H9 (cell line): ENCODE measurements around the gene NKX6-2. TPM values are rescaled to one million over a fixed set of nuclear protein-coding genes. Genes with fewer than 3 reads are reported as not detected.

Experiments
- DNase-seq: peaks from one replicate; pipeline ENCODE4 v3.0.0-alpha.2; 2017
- H2AFZ ChIP-seq: one replicate; pipeline ENCODE4 v1.6.1; 2013; ENCODE audit warnings: mild to moderate bottlenecking, low read length, control low read depth, moderate library complexity
- H2AK5ac ChIP-seq: 2 replicates; pipeline ENCODE4 v1.6.1; 2013; ENCODE audit warnings: low read length, control low read depth, mixed read lengths; ENCODE audit not compliant: insufficient read length
- H2BK120ac ChIP-seq: one replicate; pipeline ENCODE4 v1.6.1; 2013; ENCODE audit warnings: low read depth, mild to moderate bottlenecking, low read length, control low read depth, inconsistent platforms; ENCODE audit not compliant: poor library complexity, severe bottlenecking
- H2BK12ac ChIP-seq: 2 replicates; pipeline ENCODE4 v1.6.1; 2013; ENCODE audit warnings: low read length, control low read depth, mixed read lengths, low read depth; ENCODE audit not compliant: insufficient read length
- H2BK15ac ChIP-seq: 2 replicates; pipeline ENCODE4 v1.6.1; 2013; ENCODE audit warnings: low read depth, low read length, control low read depth
- H2BK20ac ChIP-seq: one replicate; pipeline ENCODE4 v1.6.1; 2013; ENCODE audit warnings: low read depth, mild to moderate bottlenecking, low read length, control low read depth, inconsistent platforms; ENCODE audit not compliant: poor library complexity, severe bottlenecking
- H2BK5ac ChIP-seq: 2 replicates; pipeline ENCODE4 v1.6.1; 2013; ENCODE audit warnings: low read length, control low read depth, mixed read lengths; ENCODE audit not compliant: insufficient read length
- H3K14ac ChIP-seq: 2 replicates; pipeline ENCODE4 v1.6.1; 2013; ENCODE audit warnings: low read length, control low read depth; ENCODE audit not compliant: insufficient read depth
- H3K18ac ChIP-seq: 2 replicates; pipeline ENCODE4 v1.6.1; 2013; ENCODE audit warnings: low read depth, mild to moderate bottlenecking, mixed read lengths, low read length, control low read depth; ENCODE audit not compliant: insufficient read length
- H3K23ac ChIP-seq: 2 replicates; pipeline ENCODE4 v1.6.1; 2013; ENCODE audit warnings: low read length, control low read depth, mixed read lengths, low read depth; ENCODE audit not compliant: insufficient read length
- H3K23me2 ChIP-seq: 2 replicates; pipeline ENCODE4 v1.6.1; 2013; ENCODE audit warnings: low read depth, mild to moderate bottlenecking, mixed read lengths, low read length, control low read depth; ENCODE audit not compliant: insufficient read length, poor library complexity, severe bottlenecking
- H3K27ac ChIP-seq: 2 replicates; pipeline ENCODE4 v1.5.1; 2013; ENCODE audit warnings: low read length, control low read depth, mixed read lengths, low read depth; ENCODE audit not compliant: insufficient read length
- H3K27me3 ChIP-seq: 2 replicates; pipeline ENCODE4 v1.6.1; 2013; ENCODE audit warnings: low read length, control low read depth, inconsistent platforms; ENCODE audit not compliant: insufficient read depth
- H3K4ac ChIP-seq: 2 replicates; pipeline ENCODE4 v1.6.1; 2013; ENCODE audit warnings: low read depth, mild to moderate bottlenecking, control low read depth, inconsistent platforms, low read length, moderate library complexity
- H3K4me1 ChIP-seq: 2 replicates; pipeline ENCODE4 v1.6.1; 2013; ENCODE audit warnings: low read length, control low read depth, inconsistent platforms; ENCODE audit not compliant: insufficient read depth
- H3K4me2 ChIP-seq: 2 replicates; pipeline ENCODE4 v1.6.1; 2013; ENCODE audit warnings: low read length, control low read depth, mixed read lengths; ENCODE audit not compliant: insufficient read length, insufficient read depth
- H3K56ac ChIP-seq: 2 replicates; pipeline ENCODE4 v1.6.1; 2013; ENCODE audit warnings: low read depth, mild to moderate bottlenecking, mixed read lengths, low read length, control low read depth; ENCODE audit not compliant: insufficient read length
- H3K79me1 ChIP-seq: 2 replicates; pipeline ENCODE4 v1.6.1; 2013; ENCODE audit warnings: low read depth, mild to moderate bottlenecking, moderate library complexity, low read length, control low read depth, inconsistent platforms; ENCODE audit not compliant: insufficient read depth, poor library complexity, severe bottlenecking
- H3K79me2 ChIP-seq: 2 replicates; pipeline ENCODE4 v1.6.1; 2013; ENCODE audit warnings: low read length, control low read depth, inconsistent platforms; ENCODE audit not compliant: insufficient read depth
- H3K9ac ChIP-seq: 2 replicates; pipeline ENCODE4 v1.6.1; 2013; ENCODE audit warnings: low read length, control low read depth, mixed read lengths; ENCODE audit not compliant: insufficient read length; ENCODE audit errors: extremely low read depth
- H3K9me3 ChIP-seq: one replicate; pipeline ENCODE4 v1.6.1; 2013; ENCODE audit warnings: low read depth, low read length, inconsistent platforms; ENCODE audit not compliant: control insufficient read depth
- H3T11ph ChIP-seq: one replicate; pipeline ENCODE4 v1.6.1; 2013; ENCODE audit warnings: mild to moderate bottlenecking, low read length, control low read depth, inconsistent platforms
- H4K20me1 ChIP-seq: one replicate; pipeline ENCODE4 v1.6.1; 2013; ENCODE audit not compliant: control insufficient read depth, insufficient read length, insufficient read depth
- H4K5ac ChIP-seq: 2 replicates; pipeline ENCODE4 v1.6.1; 2013; ENCODE audit warnings: low read depth, mild to moderate bottlenecking, mixed read lengths, low read length, control low read depth; ENCODE audit not compliant: insufficient read length
- H4K8ac ChIP-seq: replicated peaks from 2 replicates; pipeline ENCODE4 v1.6.1; 2013; ENCODE audit warnings: low read length, control low read depth, mixed read lengths, low read depth; ENCODE audit not compliant: insufficient read length
- H4K91ac ChIP-seq: 2 replicates; pipeline ENCODE4 v1.6.1; 2013; ENCODE audit warnings: low read depth, mild to moderate bottlenecking, moderate library complexity, mixed read lengths, low read length, control low read depth; ENCODE audit not compliant: insufficient read length
- H3K27ac Mint-ChIP-seq, 3 experiments: 2 replicates in 2 of 3; 3 replicates in 1 of 3; pipeline ENCODE4 v1.8.0; 2020 to 2021; ENCODE audit warnings: mixed read lengths in 3 of 3, mild to moderate bottlenecking in 1 of 3, moderate library complexity in 1 of 3
- H3K27me3 Mint-ChIP-seq: 2 replicates; pipeline ENCODE4 v1.8.0; 2021; ENCODE audit warnings: low read depth, mild to moderate bottlenecking, moderate library complexity, mixed read lengths
- H3K36me3 Mint-ChIP-seq, 3 experiments: 2 replicates in 2 of 3; 3 replicates in 1 of 3; pipeline ENCODE4 v1.8.0; 2020 to 2021; ENCODE audit warnings: low read depth in 3 of 3, mixed read lengths in 3 of 3; ENCODE audit not compliant: insufficient read depth in 1 of 3
- H3K4me1 Mint-ChIP-seq, 2 experiments: 2 replicates each; pipeline ENCODE4 v1.8.0; 2020; ENCODE audit warnings: mixed read lengths in 2 of 2
- H3K4me3 Mint-ChIP-seq, 2 experiments: 2 replicates in 1 of 2; 3 replicates in 1 of 2; pipeline ENCODE4 v1.8.0; 2020 to 2021; ENCODE audit warnings: mild to moderate bottlenecking in 2 of 2, mixed read lengths in 2 of 2, moderate library complexity in 1 of 2
- H3K9me3 Mint-ChIP-seq, 2 experiments: 2 replicates in 1 of 2; 3 replicates in 1 of 2; pipeline ENCODE4 v1.8.0; 2020; ENCODE audit warnings: mild to moderate bottlenecking in 2 of 2, mixed read lengths in 2 of 2, moderate library complexity in 1 of 2
- CTCF ChIP-seq: fragments of 200-600 bp; sonication (generic); conservative IDR thresholded peaks from 3 replicates; pipeline ENCODE4 v1.8.0; 2021; ENCODE audit warnings: antibody characterized with exemption, mild to moderate bottlenecking
- WGBS: extraction: QIAGEN DNeasy Blood & Tissue Kit; methylation state at CpG from one replicate; pipeline ENCODE4 v1.1.7; 2013; ENCODE audit warnings: missing lambda C conversion rate, low lambda C conversion rate, mixed read lengths; ENCODE audit not compliant: insufficient read length; ENCODE audit errors: extremely low coverage; 5-methylcytosine and 5-hydroxymethylcytosine counted together
- total RNA-seq: library from RNA; stranded (reverse); gene quantifications from 2 replicates; pipeline ENCODE4 v1.2.1, GENCODE V29; 2021

Gene NKX6-2
- total RNA-seq, 1 experiment from 2014 or later, result 0.13 TPM

DNA sequence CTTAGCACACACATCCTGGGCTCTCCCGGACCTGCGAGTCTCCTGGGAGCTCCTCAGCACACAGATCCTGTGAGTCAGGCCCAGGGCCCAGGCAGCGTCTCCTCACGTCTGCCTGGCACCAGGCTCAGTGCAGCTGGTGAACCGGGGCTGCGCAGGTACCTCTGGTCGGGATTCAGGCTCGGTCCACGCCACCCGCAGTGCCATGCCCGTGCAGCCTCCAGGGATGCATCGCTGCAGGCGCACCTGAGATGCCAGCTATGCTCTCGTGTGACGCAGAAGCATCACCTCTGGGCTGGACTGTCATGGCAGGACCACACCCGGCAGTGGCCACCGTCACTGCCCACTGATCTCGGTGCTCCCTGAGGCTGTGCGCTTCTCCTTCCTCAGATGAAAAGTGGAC lies 52.0 kb downstream of the NKX6-2 start:
- H2BK5ac ChIP-seq, result no peak overlapping the region
- H3K9me3 ChIP-seq, result no peaks in the 10 kb centered on the region
- H3K9me3 Mint-ChIP-seq, result no peaks in the 10 kb centered on the region
- H3K4me1 ChIP-seq, result no peaks in the 10 kb centered on the region
- no peak overlapping the region for H2BK15ac ChIP-seq
- WGBS, result no CpG with 5 or more reads among the region's 19 CpGs
- H3K36me3 Mint-ChIP-seq, result no peaks in the 10 kb centered on the region
- no peak overlapping the region for H4K5ac ChIP-seq
- no peaks in the 10 kb centered on the region for H3K27me3 ChIP-seq
- H2AK5ac ChIP-seq, result no peak overlapping the region
- TF ChIP-seq CTCF, result no peak
- H2BK120ac ChIP-seq, result no peak overlapping the region
- no peak overlapping the region for H3K18ac ChIP-seq
- H3K27ac ChIP-seq, result no peak overlapping the region
- H3K79me1 ChIP-seq, result no peaks in the 10 kb centered on the region
- no peak overlapping the region for H4K8ac ChIP-seq
- no peak overlapping the region for H3K4ac ChIP-seq
- no peak overlapping the region for H4K91ac ChIP-seq
- DNase-seq, result no peak
- H3T11ph ChIP-seq, result no peak overlapping the region
- no peak overlapping the region for H3K4me3 Mint-ChIP-seq
- no peak overlapping the region for H3K27ac Mint-ChIP-seq
- H4K20me1 ChIP-seq, result no peaks in the 10 kb centered on the region
- H2BK12ac ChIP-seq, result no peak overlapping the region
- H3K56ac ChIP-seq, result no peak overlapping the region
- H3K4me1 Mint-ChIP-seq, result peaks cover 10 to 13% of the 10 kb centered on the region in 2 experiments
- no peaks in the 10 kb centered on the region for H3K23me2 ChIP-seq
- no peaks in the 10 kb centered on the region for H3K27me3 Mint-ChIP-seq
- H3K14ac ChIP-seq, result no peak overlapping the region; the same call in 1 of the 2 replicates
- no peak overlapping the region for H3K4me2 ChIP-seq
- H3K9ac ChIP-seq, result no peak overlapping the region
- H3K79me2 ChIP-seq, result no peaks in the 10 kb centered on the region
- H3K23ac ChIP-seq, result no peak overlapping the region
- H2BK20ac ChIP-seq, result no peak overlapping the region
- H2AFZ ChIP-seq, result no peak overlapping the region

Other genes with a start within 250 kb of the NKX6-2 start
- 17.7 and 19.1 TPM in 2 replicates for gene INPP5A, start 248.4 kb downstream of the NKX6-2 start, total RNA-seq
- 2.9 and 3.1 TPM in 2 replicates for gene CFAP46, start 156.4 kb upstream of the NKX6-2 start, total RNA-seq